Activated CD8-positive, alpha-beta memory T cell treated with anti-CD3 and anti-CD28 coated beads for 36 hours (primary cell): ENCODE results near the gene SEC14L2. TPM values are rescaled to one million over a fixed set of nuclear protein-coding genes. Genes with fewer than 3 reads are reported as not detected.
"Not testable (repeated sequence)": the region's sequence is repeated elsewhere in the genome, so short reads cannot be mapped to it uniquely, and the experiment has no call there.

Source experiments
- CTCF ChIA-PET: fragments of 350-600 bp; sonication (Branson Sonifier 250); formaldehyde crosslinking; loops from one replicate; lab custom pipeline; 2021; ENCODE audit warnings: antibody characterized with exemption; lab: Charles Lee
- POLR2A ChIA-PET: fragments of 350-600 bp; sonication (Branson Sonifier 250); formaldehyde crosslinking; loops from one replicate; lab custom pipeline; 2021; ENCODE audit warnings: antibody characterized with exemption; lab: Charles Lee
- total RNA-seq, 2 experiments: library from RNA; stranded (reverse); gene quantifications; one replicate each; pipeline ENCODE4 v1.2.3, GENCODE V29; 2021

The SEC14L2 gene
- total RNA-seq, 2 experiments from 2014 or later: 6.0 to 7.7 TPM

- POLR2A ChIA-PET: interaction anchor here (0.5 to 2.2 kb wide), 4 partner anchors 26 to 203 kb away, joined by 3 to 17 read pairs (median 6); partner anchors contain the start of gene MTFP1
- CTCF ChIA-PET: interaction anchor here (0.8 to 11.1 kb wide), 6 partner anchors 9 to 287 kb away, joined by 3 to 70 read pairs (median 6); partner anchors contain the start of genes CASTOR1 and RNF215
Measured at GRCh38 chr22:30397656-30398635, 1.1 kb downstream of the SEC14L2 start.

- POLR2A ChIA-PET: interaction anchor here (0.7 kb wide), 1 partner anchor 25 kb away, joined by 3 read pairs; no protein-coding TSS in a partner anchor
- CTCF ChIA-PET: interaction anchor here (0.7 to 5.6 kb wide), 4 partner anchors 10 to 599 kb away, joined by 3 to 29 read pairs (median 5); partner anchors contain the start of gene CASTOR1
Measured at GRCh38 chr22:30398685-30399680, 2.2 kb downstream of the SEC14L2 start.

GRCh38 chr22:30399718-30400117, 2.9 kb downstream of the SEC14L2 start:
- ChIA-PET CTCF (no interaction called here), POLR2A (no interaction called here)

GRCh38 chr22:30400159-30400558, 3.3 kb downstream of the SEC14L2 start:
- ChIA-PET CTCF (interaction anchor here (0.7 kb wide), 1 partner anchor 154 kb away, joined by 4 read pairs; no protein-coding TSS in a partner anchor), POLR2A (no interaction called here)

- CTCF ChIA-PET: interaction anchor here (0.7 kb wide), 1 partner anchor 153 kb away, joined by 4 read pairs; no protein-coding TSS in a partner anchor
- POLR2A ChIA-PET: not testable (repeated sequence)
Measured at GRCh38 chr22:30401024-30401423, 4.2 kb downstream of the SEC14L2 start.

GRCh38 chr22:30402028-30402765, 5.4 kb downstream of the SEC14L2 start:
- ChIA-PET CTCF (interaction anchor here (1.0 to 1.6 kb wide), 2 partner anchors 12 to 21 kb away, joined by 3 to 4 read pairs; no protein-coding TSS in a partner anchor), POLR2A (interaction anchor here (1.0 kb wide), 1 partner anchor 21 kb away, joined by 3 read pairs; no protein-coding TSS in a partner anchor)

- POLR2A ChIA-PET: interaction anchor here (0.6 kb wide), 1 partner anchor 119 kb away, joined by 6 read pairs; no protein-coding TSS in a partner anchor
- CTCF ChIA-PET: interaction anchor here (1.6 kb wide), 1 partner anchor 12 kb away, joined by 4 read pairs; no protein-coding TSS in a partner anchor
Measured at GRCh38 chr22:30402766-30403104, 5.9 kb downstream of the SEC14L2 start.

- CTCF ChIA-PET: no interaction called here
Measured at GRCh38 chr22:30404307-30404706, 7.5 kb downstream of the SEC14L2 start.

GRCh38 chr22:30405731-30406130, 8.9 kb downstream of the SEC14L2 start:
- ChIA-PET CTCF (interaction anchor here (1.3 kb wide), 1 partner anchor 118 kb away, joined by 3 read pairs; no protein-coding TSS in a partner anchor), POLR2A (interaction anchor here (0.6 kb wide), 1 partner anchor 25 kb away, joined by 3 read pairs; no protein-coding TSS in a partner anchor)

More at GRCh38 chr22:30404307-30404706, 7.5 kb downstream of the SEC14L2 start:
- POLR2A ChIA-PET: interaction anchor here (0.5 kb wide), 1 partner anchor 22 kb away, joined by 3 read pairs; no protein-coding TSS in a partner anchor

- CTCF ChIA-PET: interaction anchor here (1.3 kb wide), 1 partner anchor 118 kb away, joined by 3 read pairs; no protein-coding TSS in a partner anchor
Measured at GRCh38 chr22:30406400-30406799, 9.6 kb downstream of the SEC14L2 start.

GRCh38 chr22:30408388-30409102, 11.7 kb downstream of the SEC14L2 start:
- CTCF ChIA-PET: interaction anchor here (0.8 to 2.0 kb wide), 2 partner anchors 18 to 40 kb away, joined by 3 to 5 read pairs; no protein-coding TSS in a partner anchor
- POLR2A ChIA-PET: no interaction called here

More at GRCh38 chr22:30406400-30406799, 9.6 kb downstream of the SEC14L2 start:
- POLR2A ChIA-PET: interaction anchor here (0.6 kb wide), 1 partner anchor 26 kb away, joined by 3 read pairs; no protein-coding TSS in a partner anchor

GRCh38 chr22:30411780-30412179, 15.0 kb downstream of the SEC14L2 start:
- CTCF ChIA-PET: interaction anchor here (0.7 to 1.2 kb wide), 2 partner anchors 20 to 88 kb away, joined by 3 to 5 read pairs; no protein-coding TSS in a partner anchor
- POLR2A ChIA-PET: interaction anchor here (0.7 kb wide), 2 partner anchors 12 to 85 kb away, joined by 3 to 4 read pairs; no protein-coding TSS in a partner anchor

GRCh38 chr22:30413001-30413400, 16.2 kb downstream of the SEC14L2 start:
- CTCF ChIA-PET: interaction anchor here (0.7 to 0.8 kb wide), 3 partner anchors 11 to 21 kb away, joined by 3 read pairs; no protein-coding TSS in a partner anchor
- POLR2A ChIA-PET: interaction anchor here (0.6 to 0.7 kb wide), 3 partner anchors 10 to 149 kb away, joined by 3 to 4 read pairs (median 3); no protein-coding TSS in a partner anchor

GRCh38 chr22:30413745-30414524, 17.1 kb downstream of the SEC14L2 start:
- ChIA-PET CTCF (interaction anchor here (0.8 to 1.1 kb wide), 2 partner anchors 10 to 126 kb away, joined by 3 read pairs; no protein-coding TSS in a partner anchor), POLR2A (no interaction called here)

- CTCF ChIA-PET: interaction anchor here (1.1 kb wide), 1 partner anchor 127 kb away, joined by 3 read pairs; no protein-coding TSS in a partner anchor
- POLR2A ChIA-PET: no interaction called here
Measured at GRCh38 chr22:30414525-30415047, 17.8 kb downstream of the SEC14L2 start.
